ENCODE results near the gene SCN1B. TPM values are rescaled to one million over a fixed set of nuclear protein-coding genes. Genes with fewer than 3 reads are reported as not detected.

SCN1B gene
- total RNA-seq, 3 donors from 2014 or later (not counting 1 experiment from before 2014, with no cell fraction given), result 0.94 to 1.5 (median 1.1) TPM

DNA sequence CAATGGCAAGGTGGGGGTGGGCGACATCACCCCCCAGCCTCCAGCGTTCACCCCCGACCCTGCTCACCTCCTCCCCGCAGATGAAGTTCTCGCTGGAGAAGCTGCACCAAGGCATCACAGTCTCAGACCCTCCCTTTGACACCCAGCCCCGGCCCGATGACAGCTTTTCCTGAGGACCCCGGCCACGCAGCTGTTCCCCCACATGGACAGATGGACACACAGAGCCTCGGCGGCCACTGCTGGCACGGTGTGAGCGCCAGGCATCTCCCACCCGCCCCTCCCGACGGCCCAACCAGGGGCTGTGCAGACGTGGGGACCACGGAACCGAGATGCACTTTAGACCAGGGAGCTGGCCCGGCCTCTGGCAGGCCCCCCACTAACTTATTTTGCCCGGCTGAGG lies 4.3 kb upstream of the SCN1B start:
- Histone ChIP-seq H3K4me3 (ENCODE audit: low read length) (no peak overlapping the region), H3K27me3 (ENCODE audit: control insufficient read depth, insufficient read depth, low read length) (peaks cover 5% of the 10 kb centered on the region), H3K4me1 (ENCODE audit: control insufficient read depth, insufficient read depth, low read length) (peaks cover 10% of the 10 kb centered on the region), H3K27ac (ENCODE audit: low read length) (no peak overlapping the region), H3K9me3 (ENCODE audit: control insufficient read depth, insufficient read depth, low read length) (no peaks in the 10 kb centered on the region), H3K36me3 (ENCODE audit: control insufficient read depth, insufficient read depth, low read length) (peaks cover 46% of the 10 kb centered on the region)
- TF ChIP-seq, protein P1, sequence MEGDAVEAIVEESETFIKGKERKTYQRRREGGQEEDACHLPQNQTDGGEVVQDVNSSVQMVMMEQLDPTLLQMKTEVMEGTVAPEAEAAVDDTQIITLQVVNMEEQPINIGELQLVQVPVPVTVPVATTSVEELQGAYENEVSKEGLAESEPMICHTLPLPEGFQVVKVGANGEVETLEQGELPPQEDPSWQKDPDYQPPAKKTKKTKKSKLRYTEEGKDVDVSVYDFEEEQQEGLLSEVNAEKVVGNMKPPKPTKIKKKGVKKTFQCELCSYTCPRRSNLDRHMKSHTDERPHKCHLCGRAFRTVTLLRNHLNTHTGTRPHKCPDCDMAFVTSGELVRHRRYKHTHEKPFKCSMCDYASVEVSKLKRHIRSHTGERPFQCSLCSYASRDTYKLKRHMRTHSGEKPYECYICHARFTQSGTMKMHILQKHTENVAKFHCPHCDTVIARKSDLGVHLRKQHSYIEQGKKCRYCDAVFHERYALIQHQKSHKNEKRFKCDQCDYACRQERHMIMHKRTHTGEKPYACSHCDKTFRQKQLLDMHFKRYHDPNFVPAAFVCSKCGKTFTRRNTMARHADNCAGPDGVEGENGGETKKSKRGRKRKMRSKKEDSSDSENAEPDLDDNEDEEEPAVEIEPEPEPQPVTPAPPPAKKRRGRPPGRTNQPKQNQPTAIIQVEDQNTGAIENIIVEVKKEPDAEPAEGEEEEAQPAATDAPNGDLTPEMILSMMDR (IDR thresholded peaks at IDR 0.05), result no peak
- intact Hi-C loops (cut with micrococcal nuclease), result no loop called here
- H3K27me3 Mint-ChIP-seq (ENCODE audit: low read depth in 2 of 2), result peaks cover under 1 to 3% of the 10 kb centered on the region in 2 donors
- H3K36me3 Mint-ChIP-seq, result no peaks in the 10 kb centered on the region
- WGBS (ENCODE audit: insufficient coverage), result 98% methylated on average over 21 of the region's 21 CpGs
- no peaks in the 10 kb centered on the region for H3K9me3 Mint-ChIP-seq
- H3K4me3 Mint-ChIP-seq, result no peak overlapping the region
- ATAC-seq (no peak), DNase-seq (no peak)
- H3K27ac Mint-ChIP-seq, result no peak overlapping the region
- H3K4me1 Mint-ChIP-seq, result peaks cover 11 to 19% of the 10 kb centered on the region in 2 donors

DNA sequence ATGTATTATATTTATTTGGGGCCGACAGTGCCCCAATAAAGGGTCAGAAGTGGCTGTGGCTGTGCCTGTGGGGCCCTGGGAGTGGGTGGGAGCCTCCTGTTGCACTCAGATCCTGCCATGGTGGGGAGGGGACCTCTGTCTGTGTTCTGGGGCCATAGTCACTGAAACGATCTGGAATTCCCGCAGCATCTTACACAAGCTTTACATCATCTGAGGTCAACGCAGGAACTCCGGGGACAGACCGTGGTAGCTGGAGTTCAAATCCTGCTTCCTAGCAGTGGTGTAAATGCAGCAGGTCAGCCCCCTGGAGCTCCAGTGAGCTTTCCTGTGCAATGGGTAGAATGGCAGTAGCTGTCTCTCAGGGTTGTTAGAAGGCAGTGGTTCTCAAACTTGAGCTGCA lies 3.9 kb upstream of the SCN1B start:
- Mint-ChIP-seq H3K36me3 (no peaks in the 10 kb centered on the region), H3K4me3 (no peak overlapping the region), H3K9me3 (no peaks in the 10 kb centered on the region), H3K4me1 (peaks cover 11 to 22% of the 10 kb centered on the region in 2 donors), H3K27ac (no peak overlapping the region), H3K27me3 (ENCODE audit: low read depth in 2 of 2) (peaks cover 5 to 8% of the 10 kb centered on the region in 2 donors)
- TF ChIP-seq, protein P1 (IDR thresholded peaks at IDR 0.05), result no peak
- WGBS (ENCODE audit: insufficient coverage), result 91% methylated on average over 6 of the region's 6 CpGs
- no peaks in the 10 kb centered on the region for H3K9me3 ChIP-seq (ENCODE audit: control insufficient read depth, insufficient read depth, low read length)
- H3K27me3 ChIP-seq (ENCODE audit: control insufficient read depth, insufficient read depth, low read length), result peaks cover 7% of the 10 kb centered on the region
- no peak for DNase-seq
- H3K4me1 ChIP-seq (ENCODE audit: control insufficient read depth, insufficient read depth, low read length), result peaks cover 14% of the 10 kb centered on the region
- peaks cover 42% of the 10 kb centered on the region for H3K36me3 ChIP-seq (ENCODE audit: control insufficient read depth, insufficient read depth, low read length)
- no peak overlapping the region for H3K27ac ChIP-seq (ENCODE audit: low read length)
- intact Hi-C loops (cut with micrococcal nuclease), result no loop called here
- H3K4me3 ChIP-seq (ENCODE audit: low read length), result no peak overlapping the region
- ATAC-seq, result no peak

DNA sequence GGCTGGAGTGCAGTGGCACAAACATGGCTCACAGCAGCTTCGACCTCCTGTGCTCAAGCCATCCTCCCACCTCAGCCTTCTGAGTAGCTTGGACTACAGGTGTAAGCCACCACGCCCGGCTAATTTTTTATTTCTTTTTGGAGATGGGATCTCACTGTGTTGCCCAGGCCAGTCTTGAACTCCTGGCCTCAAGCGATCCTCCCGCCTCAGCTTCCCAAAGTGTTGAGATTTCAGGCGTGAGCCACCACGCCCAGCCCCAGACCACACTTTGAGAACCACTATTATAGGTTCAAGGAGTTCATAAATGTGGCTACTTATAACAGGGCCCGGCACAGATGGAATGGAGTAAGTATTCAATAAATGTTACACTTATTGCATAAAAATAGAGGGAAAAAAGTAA lies 3.3 kb upstream of the SCN1B start:
- 90% methylated on average over 7 of the region's 8 CpGs for WGBS (ENCODE audit: insufficient coverage)
- ATAC-seq, result no peak
- H3K36me3 ChIP-seq (ENCODE audit: control insufficient read depth, insufficient read depth, low read length), result peaks cover 36% of the 10 kb centered on the region

More for the DNA sequence above, 3.3 kb upstream of the SCN1B start:
- Histone ChIP-seq H3K27ac (ENCODE audit: low read length) (no peak overlapping the region), H3K9me3 (ENCODE audit: control insufficient read depth, insufficient read depth, low read length) (no peaks in the 10 kb centered on the region), H3K4me3 (ENCODE audit: low read length) (no peak overlapping the region), H3K4me1 (ENCODE audit: control insufficient read depth, insufficient read depth, low read length) (peaks cover 14% of the 10 kb centered on the region), H3K27me3 (ENCODE audit: control insufficient read depth, insufficient read depth, low read length) (peaks cover 13% of the 10 kb centered on the region)
- Mint-ChIP-seq H3K27ac (no peak overlapping the region), H3K9me3 (no peaks in the 10 kb centered on the region), H3K4me3 (no peak overlapping the region), H3K4me1 (peaks cover 11 to 24% of the 10 kb centered on the region in 2 donors), H3K36me3 (no peaks in the 10 kb centered on the region), H3K27me3 (ENCODE audit: low read depth in 2 of 2) (peaks cover 11% of the 10 kb centered on the region in 2 donors)
- TF ChIP-seq, protein P1 (IDR thresholded peaks at IDR 0.05), result no peak
- no peak for DNase-seq
- intact Hi-C loops (cut with micrococcal nuclease), result no loop called here
